K562 (cell line): ENCODE measurements around the gene NCOA1. TPM values are rescaled to one million over a fixed set of nuclear protein-coding genes. Genes with fewer than 3 reads are reported as not detected.

Experiments used
- ATF7 ChIP-seq: fragments of 450-650 bp; IDR thresholded peaks from 2 replicates; pipeline ENCODE4 v1.7.1; 2014; ENCODE audit warnings: mild to moderate bottlenecking, moderate library complexity
- ELF2 ChIP-seq: fragments of 250-450 bp; sonication (Bioruptor Pico); IDR thresholded peaks from 2 replicates; pipeline ENCODE4 v1.5.0; 2021; ENCODE audit warnings: mild to moderate bottlenecking
- JUN ChIP-seq, 2 experiments: sonication (generic) in 1 of 2; formaldehyde crosslinking in 1 of 2; IDR thresholded peaks; 2 replicates each; pipeline versions ENCODE4 v1.6.1 to v1.8.0; 2012 to 2022; ENCODE audit warnings: borderline replicate concordance in 2 of 2, mild to moderate bottlenecking in 2 of 2, improper control_type of control experiment in 1 of 2, low read depth in 1 of 2, low read length in 1 of 2, missing genetic modification reagents in 1 of 2
- MAFG ChIP-seq: fragments of 450-650 bp; conservative IDR thresholded peaks from 2 replicates; pipeline ENCODE4 v1.6.1; 2016; ENCODE audit warnings: missing genetic modification characterization, missing compliant biosample characterization
- NCOR1 ChIP-seq: fragments of 450-650 bp; IDR thresholded peaks from 2 replicates; pipeline ENCODE4 v1.6.1; 2016; ENCODE audit warnings: mild to moderate bottlenecking, moderate library complexity
- NFE2L1 ChIP-seq: fragments of 450-650 bp; IDR thresholded peaks from 2 replicates; pipeline ENCODE4 v1.6.1; 2016; ENCODE audit warnings: missing genetic modification characterization, low read depth, mild to moderate bottlenecking, missing compliant biosample characterization, moderate library complexity, borderline replicate concordance
- RNF2 ChIP-seq: sonication (generic); IDR thresholded peaks from 2 replicates; pipeline ENCODE4 v1.6.1; 2016
- SMAD3 ChIP-seq: fragments of 450-650 bp; formaldehyde crosslinking; conservative IDR thresholded peaks from 2 replicates; pipeline ENCODE4 v1.4.0; 2020; ENCODE audit warnings: mild to moderate bottlenecking
- ZBTB8A ChIP-seq: fragments of 450-650 bp; IDR thresholded peaks from 2 replicates; pipeline ENCODE4 v1.6.1; 2018; ENCODE audit warnings: mild to moderate bottlenecking, moderate library complexity; ENCODE audit not compliant: partially characterized antibody
- ZNF263 ChIP-seq: sonication (generic); formaldehyde crosslinking; IDR thresholded peaks from 2 replicates; pipeline ENCODE4 v1.8.0; 2022; ENCODE audit warnings: mild to moderate bottlenecking, missing genetic modification reagents, borderline replicate concordance
- ZNF76 ChIP-seq: fragments of 250-450 bp; sonication (Bioruptor Pico); IDR thresholded peaks from 2 replicates; pipeline ENCODE4 v1.4.0; 2020; ENCODE audit warnings: mild to moderate bottlenecking, moderate library complexity, borderline replicate concordance
- ZSCAN29 ChIP-seq: fragments of 450-650 bp; IDR thresholded peaks from 2 replicates; pipeline ENCODE4 v1.6.1; 2017
- polyA plus RNA-seq, 8 experiments: library from polyadenylated mRNA; depleted of rRNA in 4 of 8; stranded (reverse) in 5 of 8; unstranded in 3 of 8; fragments of >200 nt; fragmentation: Nextera tagmentation in 2 of 8; fragmentation: Illumina TruSeq in 1 of 8; extraction: Ambion mirVana in 2 of 8; extraction: Trizol in 1 of 8; gene quantifications; 2 replicates each; pipeline versions ENCODE4 v1.2.1 to v1.2.3, GENCODE V29; 2011 to 2014; ENCODE audit warnings: inconsistent platforms in 1 of 8, missing spikeins in 1 of 8
- total RNA-seq, 7 experiments: library from RNA; depleted of rRNA in 6 of 7; stranded (reverse); fragments of >200 nt in 6 of 7; fragmentation: Illumina TruSeq in 2 of 7; extraction: Trizol in 2 of 7; gene quantifications; 2 replicates each; pipeline versions ENCODE4 v1.2.1 to v1.2.3, GENCODE V29; 2011 to 2021; ENCODE audit warnings: low replicate concordance in 1 of 7
- TF ChIP-seq, protein P1 (sequence below), 2 experiments: IDR thresholded peaks; 2 replicates each; pipeline ENCODE4 v1.6.1; 2011; ENCODE audit warnings: borderline replicate concordance in 1 of 2, control low read depth in 1 of 2, low read depth in 1 of 2, low read length in 1 of 2, mild to moderate bottlenecking in 1 of 2, mixed read lengths in 1 of 2, moderate library complexity in 1 of 2; ENCODE audit not compliant: insufficient read depth in 1 of 2, insufficient read length in 1 of 2, poor library complexity in 1 of 2, severe bottlenecking in 1 of 2; ENCODE audit errors: extremely low read depth in 1 of 2
- TF ChIP-seq, protein P2 (sequence below): fragments of 450-650 bp; formaldehyde crosslinking; IDR thresholded peaks from 2 replicates; pipeline ENCODE4 v1.4.0; 2020; ENCODE audit warnings: mild to moderate bottlenecking, mixed read lengths
- TF ChIP-seq, protein P3 (sequence below): sonication (generic); formaldehyde crosslinking; IDR thresholded peaks from 2 replicates; pipeline ENCODE4 v1.9.0; 2022; ENCODE audit warnings: mild to moderate bottlenecking, missing genetic modification reagents
- TF ChIP-seq, protein P4 (sequence below): fragments of 450-650 bp; IDR thresholded peaks from 2 replicates; pipeline ENCODE4 v1.7.1; 2018; ENCODE audit warnings: mild to moderate bottlenecking, low read depth; ENCODE audit not compliant: partially characterized antibody
- TF ChIP-seq, protein P5 (sequence below): sonication (generic); IDR thresholded peaks from 2 replicates; pipeline ENCODE4 v1.6.1; 2016
- TF ChIP-seq, protein P6 (sequence below), 2 experiments: fragments of 450-650 bp in 1 of 2; sonication (generic) in 1 of 2; formaldehyde crosslinking in 1 of 2; IDR thresholded peaks in 1 of 2; conservative IDR thresholded peaks in 1 of 2; 2 replicates each; pipeline versions ENCODE4 v1.6.1 to v1.8.1; 2016 to 2023; ENCODE audit warnings: mild to moderate bottlenecking in 2 of 2, moderate library complexity in 2 of 2, inconsistent platforms in 1 of 2, missing genetic modification reagents in 1 of 2

NCOA1 gene
- total and polyA plus RNA-seq, 9 of the 15 experiments (the other 6 are each of a cell fraction or from before 2014, with no cell fraction given), result 4.9 to 25.7 (median 17.0) TPM

DNA sequence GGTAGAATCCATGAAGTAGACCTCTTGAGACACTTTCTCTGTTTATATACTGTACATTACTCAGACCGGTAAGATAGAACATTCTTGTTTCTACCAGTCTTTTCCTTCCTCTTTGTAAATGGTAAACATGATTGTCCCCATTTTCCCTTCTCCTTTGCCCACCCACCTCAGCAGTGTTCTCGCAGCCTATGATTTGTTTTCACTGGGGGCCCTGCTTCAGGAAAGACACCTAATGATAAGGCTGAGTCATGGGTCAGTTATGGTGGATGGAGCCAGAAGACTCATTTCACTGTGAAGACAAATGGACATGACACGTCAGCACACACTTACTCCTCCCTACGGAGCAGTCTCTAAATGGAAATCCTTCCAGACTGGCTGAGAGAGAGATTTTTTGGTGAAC is 325.8 kb downstream of the NCOA1 start (continued):
- TF ChIP-seq, protein P1, sequence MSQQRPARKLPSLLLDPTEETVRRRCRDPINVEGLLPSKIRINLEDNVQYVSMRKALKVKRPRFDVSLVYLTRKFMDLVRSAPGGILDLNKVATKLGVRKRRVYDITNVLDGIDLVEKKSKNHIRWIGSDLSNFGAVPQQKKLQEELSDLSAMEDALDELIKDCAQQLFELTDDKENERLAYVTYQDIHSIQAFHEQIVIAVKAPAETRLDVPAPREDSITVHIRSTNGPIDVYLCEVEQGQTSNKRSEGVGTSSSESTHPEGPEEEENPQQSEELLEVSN (IDR thresholded peaks at IDR 0.05; ENCODE audit: borderline replicate concordance in 1 of 2, extremely low read depth in 1 of 2, insufficient read depth in 1 of 2, insufficient read length in 1 of 2, low read depth in 1 of 2, low read length in 1 of 2, poor library complexity in 1 of 2, severe bottlenecking in 1 of 2), result no peak
- TF ChIP-seq NFE2L1 (tag) (peak; percentile 68; the same call in 1 of the 2 replicates), ZNF263 (no peak), MAFG (peak; percentile 88), ATF7 (no peak), SMAD3 (CRISPR knock-in tag) (0 out of 2 replicates have a peak, but pooled peaks have one; percentile 13), ZNF76 (CRISPR knock-in tag) (no peak), ZSCAN29 (no peak), JUN (IDR thresholded peaks at IDR 0.05; ENCODE audit: borderline replicate concordance, low read depth, low read length) (0 out of 2 replicates have a peak, but pooled peaks have one; percentile 32), JUN (CRISPR knock-in tag; IDR thresholded peaks at IDR 0.05; ENCODE audit: borderline replicate concordance) (no peak), RNF2 (no peak), NCOR1 (0 out of 2 replicates have a peak, but pooled peaks have one; percentile 7), ZBTB8A (no peak), ELF2 (CRISPR knock-in tag) (peak; percentile 39; the same call in 1 of the 2 replicates)
- TF ChIP-seq, protein P2, sequence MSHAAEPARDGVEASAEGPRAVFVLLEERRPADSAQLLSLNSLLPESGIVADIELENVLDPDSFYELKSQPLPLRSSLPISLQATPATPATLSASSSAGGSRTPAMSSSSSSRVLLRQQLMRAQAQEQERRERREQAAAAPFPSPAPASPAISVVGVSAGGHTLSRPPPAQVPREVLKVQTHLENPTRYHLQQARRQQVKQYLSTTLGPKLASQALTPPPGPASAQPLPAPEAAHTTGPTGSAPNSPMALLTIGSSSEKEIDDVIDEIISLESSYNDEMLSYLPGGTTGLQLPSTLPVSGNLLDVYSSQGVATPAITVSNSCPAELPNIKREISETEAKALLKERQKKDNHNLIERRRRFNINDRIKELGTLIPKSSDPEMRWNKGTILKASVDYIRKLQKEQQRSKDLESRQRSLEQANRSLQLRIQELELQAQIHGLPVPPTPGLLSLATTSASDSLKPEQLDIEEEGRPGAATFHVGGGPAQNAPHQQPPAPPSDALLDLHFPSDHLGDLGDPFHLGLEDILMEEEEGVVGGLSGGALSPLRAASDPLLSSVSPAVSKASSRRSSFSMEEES (CRISPR knock-in tag), result no peak
- TF ChIP-seq, protein P3, sequence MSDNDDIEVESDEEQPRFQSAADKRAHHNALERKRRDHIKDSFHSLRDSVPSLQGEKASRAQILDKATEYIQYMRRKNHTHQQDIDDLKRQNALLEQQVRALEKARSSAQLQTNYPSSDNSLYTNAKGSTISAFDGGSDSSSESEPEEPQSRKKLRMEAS (CRISPR knock-in tag), result no peak
- TF ChIP-seq, protein P4, sequence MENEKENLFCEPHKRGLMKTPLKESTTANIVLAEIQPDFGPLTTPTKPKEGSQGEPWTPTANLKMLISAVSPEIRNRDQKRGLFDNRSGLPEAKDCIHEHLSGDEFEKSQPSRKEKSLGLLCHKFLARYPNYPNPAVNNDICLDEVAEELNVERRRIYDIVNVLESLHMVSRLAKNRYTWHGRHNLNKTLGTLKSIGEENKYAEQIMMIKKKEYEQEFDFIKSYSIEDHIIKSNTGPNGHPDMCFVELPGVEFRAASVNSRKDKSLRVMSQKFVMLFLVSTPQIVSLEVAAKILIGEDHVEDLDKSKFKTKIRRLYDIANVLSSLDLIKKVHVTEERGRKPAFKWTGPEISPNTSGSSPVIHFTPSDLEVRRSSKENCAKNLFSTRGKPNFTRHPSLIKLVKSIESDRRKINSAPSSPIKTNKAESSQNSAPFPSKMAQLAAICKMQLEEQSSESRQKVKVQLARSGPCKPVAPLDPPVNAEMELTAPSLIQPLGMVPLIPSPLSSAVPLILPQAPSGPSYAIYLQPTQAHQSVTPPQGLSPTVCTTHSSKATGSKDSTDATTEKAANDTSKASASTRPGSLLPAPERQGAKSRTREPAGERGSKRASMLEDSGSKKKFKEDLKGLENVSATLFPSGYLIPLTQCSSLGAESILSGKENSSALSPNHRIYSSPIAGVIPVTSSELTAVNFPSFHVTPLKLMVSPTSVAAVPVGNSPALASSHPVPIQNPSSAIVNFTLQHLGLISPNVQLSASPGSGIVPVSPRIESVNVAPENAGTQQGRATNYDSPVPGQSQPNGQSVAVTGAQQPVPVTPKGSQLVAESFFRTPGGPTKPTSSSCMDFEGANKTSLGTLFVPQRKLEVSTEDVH, result no peak
- TF ChIP-seq, protein P5, sequence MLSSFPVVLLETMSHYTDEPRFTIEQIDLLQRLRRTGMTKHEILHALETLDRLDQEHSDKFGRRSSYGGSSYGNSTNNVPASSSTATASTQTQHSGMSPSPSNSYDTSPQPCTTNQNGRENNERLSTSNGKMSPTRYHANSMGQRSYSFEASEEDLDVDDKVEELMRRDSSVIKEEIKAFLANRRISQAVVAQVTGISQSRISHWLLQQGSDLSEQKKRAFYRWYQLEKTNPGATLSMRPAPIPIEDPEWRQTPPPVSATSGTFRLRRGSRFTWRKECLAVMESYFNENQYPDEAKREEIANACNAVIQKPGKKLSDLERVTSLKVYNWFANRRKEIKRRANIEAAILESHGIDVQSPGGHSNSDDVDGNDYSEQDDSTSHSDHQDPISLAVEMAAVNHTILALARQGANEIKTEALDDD, result peak; percentile 36; the same call in 1 of the 2 replicates
- TF ChIP-seq, protein P6, sequence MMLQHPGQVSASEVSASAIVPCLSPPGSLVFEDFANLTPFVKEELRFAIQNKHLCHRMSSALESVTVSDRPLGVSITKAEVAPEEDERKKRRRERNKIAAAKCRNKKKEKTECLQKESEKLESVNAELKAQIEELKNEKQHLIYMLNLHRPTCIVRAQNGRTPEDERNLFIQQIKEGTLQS (IDR thresholded peaks at IDR 0.05), result peak; percentile 65
- TF ChIP-seq, protein P6 (CRISPR knock-in tag; conservative IDR thresholded peaks at IDR 0.05), result no peak
